DOHH2 (cell line): ENCODE results near the gene PRKAG3.

Experiments used
- H3F3A ChIP-seq: fragments of 200-600 bp; sonication (generic), shearing (Covaris generic); 2 replicates; pipeline ENCODE4 v1.6.0; 2016; ENCODE audit warnings: antibody characterized with exemption, mild to moderate bottlenecking; ENCODE audit not compliant: control insufficient read depth, insufficient read depth
- H3K27ac ChIP-seq: fragments of 200-600 bp; sonication (generic); 2 replicates; pipeline ENCODE4 v1.5.1; 2014; ENCODE audit warnings: low read depth, mild to moderate bottlenecking, low read length, moderate library complexity
- H3K27me3 ChIP-seq: fragments of 200-600 bp; sonication (generic); 2 replicates; pipeline ENCODE4 v1.6.1; 2014; ENCODE audit warnings: mild to moderate bottlenecking, low read length, mixed read lengths; ENCODE audit not compliant: control insufficient read depth
- H3K36me3 ChIP-seq: fragments of 200-600 bp; sonication (generic); 2 replicates; pipeline ENCODE4 v1.6.1; 2014; ENCODE audit warnings: mild to moderate bottlenecking, low read length, moderate library complexity, mixed read lengths; ENCODE audit not compliant: control insufficient read depth
- H3K4me1 ChIP-seq: fragments of 200-600 bp; sonication (generic); 2 replicates; pipeline ENCODE4 v1.6.1; 2014; ENCODE audit warnings: mild to moderate bottlenecking, low read length, mixed read lengths; ENCODE audit not compliant: control insufficient read depth
- H3K4me2 ChIP-seq: fragments of 200-600 bp; sonication (generic); 2 replicates; pipeline ENCODE4 v1.6.0; 2014; ENCODE audit warnings: mild to moderate bottlenecking, low read length, moderate library complexity
- H3K4me3 ChIP-seq: fragments of 200-600 bp; sonication (generic); 2 replicates; pipeline ENCODE4 v1.5.1; 2014; ENCODE audit warnings: mild to moderate bottlenecking, low read length, mixed read lengths
- H3K79me2 ChIP-seq: fragments of 200-600 bp; sonication (generic); 2 replicates; pipeline ENCODE4 v1.6.1; 2014; ENCODE audit warnings: mild to moderate bottlenecking, low read length, mixed read lengths; ENCODE audit not compliant: control insufficient read depth
- H3K9me2 ChIP-seq: fragments of 200-600 bp; sonication (generic); replicated peaks from 2 replicates; pipeline ENCODE4 v1.6.1; 2014; ENCODE audit warnings: mild to moderate bottlenecking, low read length, mixed read lengths; ENCODE audit not compliant: control insufficient read depth
- H3K9me3 ChIP-seq: fragments of 200-600 bp; sonication (generic); 2 replicates; pipeline ENCODE4 v1.6.1; 2014; ENCODE audit warnings: antibody characterized with exemption, low read length, mixed read lengths; ENCODE audit not compliant: control insufficient read depth, insufficient read depth
- H4K20me1 ChIP-seq: fragments of 200-600 bp; sonication (generic); 2 replicates; pipeline ENCODE4 v1.6.0; 2014; ENCODE audit warnings: low read depth, mild to moderate bottlenecking, antibody characterized with exemption, low read length, moderate library complexity; ENCODE audit not compliant: control insufficient read depth, insufficient read depth
- CTCF ChIP-seq: fragments of 200-600 bp; sonication (generic); IDR thresholded peaks from one replicate; pipeline ENCODE4 v1.5.1; 2014; ENCODE audit warnings: antibody characterized with exemption, mild to moderate bottlenecking, low read depth, low read length; ENCODE audit not compliant: poor library complexity, severe bottlenecking
- EZH2phosphoT487 ChIP-seq: fragments of 200-600 bp; sonication (generic); IDR thresholded peaks from 2 replicates; pipeline ENCODE4 v1.6.1; 2017; ENCODE audit warnings: borderline replicate concordance, mild to moderate bottlenecking, antibody characterized with exemption, low read length, moderate library complexity, mixed read lengths

Gene PRKAG3

DNA sequence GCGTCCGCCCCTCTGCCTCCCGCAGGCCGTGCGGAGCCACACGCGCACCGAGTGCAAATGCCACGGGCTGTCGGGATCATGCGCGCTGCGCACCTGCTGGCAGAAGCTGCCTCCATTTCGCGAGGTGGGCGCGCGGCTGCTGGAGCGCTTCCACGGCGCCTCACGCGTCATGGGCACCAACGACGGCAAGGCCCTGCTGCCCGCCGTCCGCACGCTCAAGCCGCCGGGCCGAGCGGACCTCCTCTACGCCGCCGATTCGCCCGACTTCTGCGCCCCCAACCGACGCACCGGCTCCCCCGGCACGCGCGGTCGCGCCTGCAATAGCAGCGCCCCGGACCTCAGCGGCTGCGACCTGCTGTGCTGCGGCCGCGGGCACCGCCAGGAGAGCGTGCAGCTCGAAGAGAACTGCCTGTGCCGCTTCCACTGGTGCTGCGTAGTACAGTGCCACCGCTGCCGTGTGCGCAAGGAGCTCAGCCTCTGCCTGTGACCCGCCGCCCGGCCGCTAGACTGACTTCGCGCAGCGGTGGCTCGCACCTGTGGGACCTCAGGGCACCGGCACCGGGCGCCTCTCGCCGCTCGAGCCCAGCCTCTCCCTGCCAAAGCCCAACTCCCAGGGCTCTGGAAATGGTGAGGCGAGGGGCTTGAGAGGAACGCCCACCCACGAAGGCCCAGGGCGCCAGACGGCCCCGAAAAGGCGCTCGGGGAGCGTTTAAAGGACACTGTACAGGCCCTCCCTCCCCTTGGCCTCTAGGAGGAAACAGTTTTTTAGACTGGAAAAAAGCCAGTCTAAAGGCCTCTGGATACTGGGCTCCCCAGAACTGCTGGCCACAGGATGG lies 42.0 kb upstream of the PRKAG3 start:
- no peak overlapping the region for H3K27ac ChIP-seq
- no peaks in the 10 kb centered on the region for H3K9me3 ChIP-seq
- H3F3A ChIP-seq, result peaks cover 8% of the 10 kb centered on the region
- TF ChIP-seq CTCF (no peak), EZH2phosphoT487 (peak; percentile 82; the same call in 1 of the 2 replicates)
- no peaks in the 10 kb centered on the region for H3K36me3 ChIP-seq
- no peaks in the 10 kb centered on the region for H4K20me1 ChIP-seq
- peaks cover 44% of the 10 kb centered on the region for H3K4me1 ChIP-seq
- H3K9me2 ChIP-seq, result no peaks in the 10 kb centered on the region
- H3K4me3 ChIP-seq, result no peak overlapping the region
- peaks cover 34% of the 10 kb centered on the region for H3K27me3 ChIP-seq
- H3K79me2 ChIP-seq, result no peaks in the 10 kb centered on the region
- H3K4me2 ChIP-seq, result peak overlapping the region; percentile 68; the same call in 1 of the 2 replicates

- Histone ChIP-seq H3K4me2 (peak overlapping the region; percentile 68), H3K4me3 (peak overlapping the region; percentile 65), H3K9me3 (no peaks in the 10 kb centered on the region), H4K20me1 (no peaks in the 10 kb centered on the region), H3K27me3 (peaks cover 39% of the 10 kb centered on the region), H3F3A (peaks cover 8% of the 10 kb centered on the region), H3K36me3 (no peaks in the 10 kb centered on the region), H3K79me2 (no peaks in the 10 kb centered on the region), H3K9me2 (no peaks in the 10 kb centered on the region), H3K27ac (no peak overlapping the region), H3K4me1 (peaks cover 37% of the 10 kb centered on the region)
- TF ChIP-seq CTCF (no peak), EZH2phosphoT487 (no peak)
Observed at GRCh38 chr2:218872645-218873358, 41.2 kb upstream of the PRKAG3 start.

- H3K36me3 ChIP-seq, result no peaks in the 10 kb centered on the region
- H4K20me1 ChIP-seq, result no peaks in the 10 kb centered on the region
- H3K4me2 ChIP-seq, result peak overlapping the region; percentile 68
- H3F3A ChIP-seq, result peaks cover 8% of the 10 kb centered on the region
- peaks cover 25% of the 10 kb centered on the region for H3K4me1 ChIP-seq
- no peaks in the 10 kb centered on the region for H3K9me3 ChIP-seq
- peaks cover 39% of the 10 kb centered on the region for H3K27me3 ChIP-seq
- TF ChIP-seq EZH2phosphoT487 (no peak), CTCF (no peak)
- H3K4me3 ChIP-seq, result peak overlapping the region; percentile 65
- no peaks in the 10 kb centered on the region for H3K9me2 ChIP-seq
- H3K27ac ChIP-seq, result no peak overlapping the region
- H3K79me2 ChIP-seq, result no peaks in the 10 kb centered on the region
Observed at GRCh38 chr2:218871345-218872302, 40.0 kb upstream of the PRKAG3 start.
